ENCODE data around the gene LYRM4. TPM values are rescaled to one million over a fixed set of nuclear protein-coding genes. Genes with fewer than 3 reads are reported as not detected.
A peak's percentile ranks its signal among the peaks of the same experiment; 100 is the strongest.

LYRM4 gene
- polyA plus RNA-seq, 1 donor (not counting 4 experiments of a cell fraction or from before 2014, with no cell fraction given): 41.1 TPM

GRCh38 chr6:5143634-5144311 is 117.0 kb downstream of the LYRM4 start:
- H3K9ac ChIP-seq (ENCODE audit: control insufficient read depth, extremely low read depth, insufficient read depth, low read length): no peak overlapping the region
- dilution Hi-C loops (cut with MboI; ENCODE audit: extremely low pct_ligation_motif_present, low sequenced_read_pairs): no loop called here
- H3K4me2 ChIP-seq (ENCODE audit: control insufficient read depth, extremely low read depth, insufficient read depth, low read depth, low read length): no peak overlapping the region
- no peaks in the 10 kb centered on the region for H4K20me1 ChIP-seq (ENCODE audit: control insufficient read depth, extremely low read depth, insufficient read depth, low read length)
- H3K4me1 ChIP-seq (ENCODE audit: control insufficient read depth, extremely low read depth, insufficient read depth, low read length): no peaks in the 10 kb centered on the region
- H3K79me2 ChIP-seq (ENCODE audit: control insufficient read depth, insufficient read depth, low read length): no peaks in the 10 kb centered on the region
- no peak overlapping the region for H3K27ac ChIP-seq (ENCODE audit: control insufficient read depth, insufficient read depth, low read length)
- no peak overlapping the region for H3K4me3 ChIP-seq (ENCODE audit: control insufficient read depth in 2 of 3, extremely low read depth in 1 of 3, insufficient read depth in 2 of 3, low read depth in 1 of 3, low read length in 3 of 3)
- H3K27me3 ChIP-seq (ENCODE audit: control insufficient read depth, extremely low read depth, insufficient read depth, low read length): no peaks in the 10 kb centered on the region
- peak; percentile 53 for FAIRE-seq
- no peaks in the 10 kb centered on the region for H3K9me3 ChIP-seq (ENCODE audit: control insufficient read depth, low read depth, low read length)
- peaks cover 0 to 4% of the 10 kb centered on the region in 2 experiments for H3K36me3 ChIP-seq (ENCODE audit: control insufficient read depth in 2 of 2, extremely low read depth in 1 of 2, insufficient read depth in 2 of 2, low read length in 2 of 2)
- no peaks in the 10 kb centered on the region for H3K9me1 ChIP-seq (ENCODE audit: control insufficient read depth, extremely low read depth, insufficient read depth, low read length)
- H2AFZ ChIP-seq (ENCODE audit: control insufficient read depth, low read length): no peak overlapping the region
- DNase-seq (ENCODE audit: low read depth, low spot score): peak; percentile 32
- no peak for TF ChIP-seq EZH2 (IDR thresholded peaks at IDR 0.05; ENCODE audit: low read length)
- peak; percentile 81 to 91 (median 88) for TF ChIP-seq CTCF (optimal IDR thresholded peaks at IDR 0.05 in 1 of 3, IDR thresholded peaks at IDR 0.05 in 1 of 3, conservative IDR thresholded peaks at IDR 0.05 in 1 of 3; ENCODE audit: extremely low read depth in 1 of 3, insufficient read depth in 2 of 3, low read length in 3 of 3)

- no peaks in the 10 kb centered on the region for H3K4me1 ChIP-seq (ENCODE audit: control insufficient read depth, extremely low read depth, insufficient read depth, low read length)
- H3K27me3 ChIP-seq (ENCODE audit: control insufficient read depth, extremely low read depth, insufficient read depth, low read length): no peaks in the 10 kb centered on the region
- no peaks in the 10 kb centered on the region for H3K9me1 ChIP-seq (ENCODE audit: control insufficient read depth, extremely low read depth, insufficient read depth, low read length)
- H2AFZ ChIP-seq (ENCODE audit: control insufficient read depth, low read length): no peak overlapping the region
- dilution Hi-C loops (cut with MboI; ENCODE audit: extremely low pct_ligation_motif_present, low sequenced_read_pairs): no loop called here
- FAIRE-seq: no peak
- no peaks in the 10 kb centered on the region for H4K20me1 ChIP-seq (ENCODE audit: control insufficient read depth, extremely low read depth, insufficient read depth, low read length)
- H3K4me3 ChIP-seq (ENCODE audit: control insufficient read depth in 2 of 3, extremely low read depth in 1 of 3, insufficient read depth in 2 of 3, low read depth in 1 of 3, low read length in 3 of 3): no peak overlapping the region
- TF ChIP-seq CTCF (optimal IDR thresholded peaks at IDR 0.05 in 1 of 3, IDR thresholded peaks at IDR 0.05 in 1 of 3, conservative IDR thresholded peaks at IDR 0.05 in 1 of 3; ENCODE audit: extremely low read depth in 1 of 3, insufficient read depth in 2 of 3, low read length in 3 of 3) (no peak), EZH2 (IDR thresholded peaks at IDR 0.05; ENCODE audit: low read length) (no peak)
- H3K9me3 ChIP-seq (ENCODE audit: control insufficient read depth, low read depth, low read length): no peaks in the 10 kb centered on the region
- H3K36me3 ChIP-seq (ENCODE audit: control insufficient read depth in 2 of 2, extremely low read depth in 1 of 2, insufficient read depth in 2 of 2, low read length in 2 of 2): peaks cover 0 to 4% of the 10 kb centered on the region in 2 experiments
- H3K79me2 ChIP-seq (ENCODE audit: control insufficient read depth, insufficient read depth, low read length): no peaks in the 10 kb centered on the region
- H3K4me2 ChIP-seq (ENCODE audit: control insufficient read depth, extremely low read depth, insufficient read depth, low read depth, low read length): no peak overlapping the region
- DNase-seq (ENCODE audit: low read depth, low spot score): no peak
- no peak overlapping the region for H3K27ac ChIP-seq (ENCODE audit: control insufficient read depth, insufficient read depth, low read length)
- H3K9ac ChIP-seq (ENCODE audit: control insufficient read depth, extremely low read depth, insufficient read depth, low read length): no peak overlapping the region
Observed at GRCh38 chr6:5142915-5143314, 117.8 kb downstream of the LYRM4 start.
